Bronchial epithelial cell (primary cell): ENCODE results near the gene AKAP4. TPM values are rescaled to one million over a fixed set of nuclear protein-coding genes. Genes with fewer than 3 reads are reported as not detected.

ENCODE experiments used
- DNase-seq: peaks from one replicate; pipeline ENCODE4 v3.0.0-alpha.2; 2010; ENCODE audit warnings: low read depth
- FAIRE-seq: peaks from 2 replicates; lab custom pipeline; 2011; peaks lifted over from hg19 to GRCh38; lab: Jason Lieb, UNC
- H3K27me3 ChIP-seq: 2 replicates; pipeline ENCODE4 v1.5.1; 2011; ENCODE audit warnings: low read length; ENCODE audit not compliant: control insufficient read depth, insufficient read depth
- H3K36me3 ChIP-seq: 2 replicates; pipeline ENCODE4 v1.5.1; 2011; ENCODE audit warnings: low read length; ENCODE audit not compliant: control insufficient read depth, insufficient read depth
- H3K4me3 ChIP-seq: 2 replicates; pipeline ENCODE4 v1.5.1; 2011; ENCODE audit warnings: mild to moderate bottlenecking, low read depth, low read length, control low read depth
- CTCF ChIP-seq: IDR thresholded peaks from 2 replicates; pipeline ENCODE4 v1.5.1; 2011; ENCODE audit warnings: mild to moderate bottlenecking, moderate library complexity, low read length, control low read depth, inconsistent platforms; ENCODE audit not compliant: insufficient read depth, severe bottlenecking
- total RNA-seq: library from RNA; depleted of rRNA; stranded (reverse); fragments of >200 nt; gene quantifications from 2 replicates; pipeline ENCODE4 v1.2.1, GENCODE V29; 2014

AKAP4 gene
- total RNA-seq, 1 donor from 2014 or later: not detected

- no peak for TF ChIP-seq CTCF
- DNase-seq (no peak), FAIRE-seq (no peak)
- Histone ChIP-seq H3K4me3 (no peak overlapping the region), H3K27me3 (no peaks in the 10 kb centered on the region), H3K36me3 (no peaks in the 10 kb centered on the region)
These were observed 11.8 kb downstream of the AKAP4 start for GRCh38 chrX:50188859-50189600.

- H3K36me3 ChIP-seq: no peaks in the 10 kb centered on the region
- DNase-seq: no peak
- no peak for TF ChIP-seq CTCF
- H3K27me3 ChIP-seq: no peaks in the 10 kb centered on the region
- H3K4me3 ChIP-seq: no peak overlapping the region
- FAIRE-seq: no peak
These were observed 16.9 kb downstream of the AKAP4 start for GRCh38 chrX:50183891-50184290.

GRCh38 chrX:50180073-50180940 is 20.5 kb downstream of the AKAP4 start:
- DNase-seq: no peak
- no peak for FAIRE-seq
- H3K27me3 ChIP-seq: no peaks in the 10 kb centered on the region
- H3K4me3 ChIP-seq: no peak overlapping the region
- no peak for TF ChIP-seq CTCF
- no peaks in the 10 kb centered on the region for H3K36me3 ChIP-seq

- FAIRE-seq: no peak
- H3K36me3 ChIP-seq: no peaks in the 10 kb centered on the region
- TF ChIP-seq CTCF: no peak
These were observed 31.1 kb downstream of the AKAP4 start for GRCh38 chrX:50169717-50170116.

GRCh38 chrX:50168241-50168687 is 32.5 kb downstream of the AKAP4 start:
- DNase-seq (peak; percentile 7), FAIRE-seq (no peak)
- no peak overlapping the region for H3K4me3 ChIP-seq
- no peak for TF ChIP-seq CTCF
- H3K27me3 ChIP-seq: no peaks in the 10 kb centered on the region
- H3K36me3 ChIP-seq: no peaks in the 10 kb centered on the region

More at GRCh38 chrX:50169717-50170116, 31.1 kb downstream of the AKAP4 start:
- DNase-seq: no peak
- Histone ChIP-seq H3K27me3 (no peaks in the 10 kb centered on the region), H3K4me3 (no peak overlapping the region)
